GM12865 (cell line): ENCODE data around the gene CTPS1.

Source experiments
- DNase-seq: peaks from one replicate; pipeline ENCODE4 v3.0.0; 2010; ENCODE audit warnings: low read depth
- H3K4me3 ChIP-seq: 2 replicates; pipeline ENCODE4 v1.5.1; 2011; ENCODE audit warnings: mild to moderate bottlenecking, low read depth, low read length, control low read depth
- TF ChIP-seq, protein P1 (sequence below): IDR thresholded peaks from 2 replicates; pipeline ENCODE4 v1.5.1; 2011; ENCODE audit warnings: low read length, control low read depth, low read depth, inconsistent platforms; ENCODE audit not compliant: insufficient read depth; ENCODE audit errors: missing control alignments

CTPS1 gene

DNA sequence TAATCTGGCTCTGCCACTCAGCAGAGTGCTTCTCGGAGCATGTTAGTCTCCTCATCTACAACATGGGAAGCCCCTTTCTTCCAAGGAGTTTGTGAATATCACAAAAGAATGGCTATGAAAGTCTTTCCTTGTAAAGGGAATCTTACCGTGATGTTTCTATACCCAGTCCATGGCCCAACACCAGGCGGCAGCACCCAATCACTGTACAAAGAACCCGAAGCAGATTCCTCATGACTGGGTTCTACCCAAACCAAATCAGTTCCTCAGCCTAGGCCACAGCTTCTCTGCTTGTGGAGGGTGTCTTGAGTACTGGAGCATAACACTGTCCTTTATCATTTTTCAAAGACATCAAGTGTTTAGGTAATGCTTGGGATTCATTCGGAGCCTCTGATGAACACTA lies 58.6 kb downstream of the CTPS1 start:
- TF ChIP-seq, protein P1, sequence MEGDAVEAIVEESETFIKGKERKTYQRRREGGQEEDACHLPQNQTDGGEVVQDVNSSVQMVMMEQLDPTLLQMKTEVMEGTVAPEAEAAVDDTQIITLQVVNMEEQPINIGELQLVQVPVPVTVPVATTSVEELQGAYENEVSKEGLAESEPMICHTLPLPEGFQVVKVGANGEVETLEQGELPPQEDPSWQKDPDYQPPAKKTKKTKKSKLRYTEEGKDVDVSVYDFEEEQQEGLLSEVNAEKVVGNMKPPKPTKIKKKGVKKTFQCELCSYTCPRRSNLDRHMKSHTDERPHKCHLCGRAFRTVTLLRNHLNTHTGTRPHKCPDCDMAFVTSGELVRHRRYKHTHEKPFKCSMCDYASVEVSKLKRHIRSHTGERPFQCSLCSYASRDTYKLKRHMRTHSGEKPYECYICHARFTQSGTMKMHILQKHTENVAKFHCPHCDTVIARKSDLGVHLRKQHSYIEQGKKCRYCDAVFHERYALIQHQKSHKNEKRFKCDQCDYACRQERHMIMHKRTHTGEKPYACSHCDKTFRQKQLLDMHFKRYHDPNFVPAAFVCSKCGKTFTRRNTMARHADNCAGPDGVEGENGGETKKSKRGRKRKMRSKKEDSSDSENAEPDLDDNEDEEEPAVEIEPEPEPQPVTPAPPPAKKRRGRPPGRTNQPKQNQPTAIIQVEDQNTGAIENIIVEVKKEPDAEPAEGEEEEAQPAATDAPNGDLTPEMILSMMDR = no peak
- H3K4me3 ChIP-seq = no peak overlapping the region
- DNase-seq = no peak

DNA sequence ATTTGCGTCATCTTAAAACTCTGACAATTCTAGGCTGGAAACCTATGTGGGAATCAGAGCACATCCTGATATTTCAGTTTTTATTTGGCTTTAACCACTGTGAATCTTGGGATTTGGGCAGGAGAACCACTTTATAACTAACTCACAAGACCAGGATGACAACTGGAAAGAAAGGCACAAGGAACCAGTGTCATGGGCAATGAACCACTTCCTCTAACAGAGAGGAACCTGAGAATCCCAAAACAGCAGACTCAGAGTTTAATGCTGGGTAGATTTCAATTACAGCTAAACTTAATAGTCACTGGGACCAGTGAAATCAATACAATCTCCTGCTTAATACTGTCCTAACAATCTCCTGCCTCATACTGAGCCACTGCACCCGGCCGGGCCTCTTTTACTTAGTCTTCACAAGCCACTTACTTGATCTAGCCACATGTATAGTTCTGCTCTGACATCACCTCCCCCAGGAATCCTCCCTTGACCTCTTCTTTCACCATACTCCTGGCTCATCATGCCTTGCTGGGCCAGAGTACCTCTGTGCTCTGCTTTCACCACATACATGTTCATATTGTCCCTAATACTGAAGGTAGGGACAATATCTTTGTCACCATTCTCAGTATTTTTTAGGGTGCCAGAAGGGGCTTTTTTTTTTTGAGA lies 62.2 kb downstream of the CTPS1 start:
- no peak for DNase-seq
- H3K4me3 ChIP-seq = no peak overlapping the region
- TF ChIP-seq, protein P1 = no peak

DNA sequence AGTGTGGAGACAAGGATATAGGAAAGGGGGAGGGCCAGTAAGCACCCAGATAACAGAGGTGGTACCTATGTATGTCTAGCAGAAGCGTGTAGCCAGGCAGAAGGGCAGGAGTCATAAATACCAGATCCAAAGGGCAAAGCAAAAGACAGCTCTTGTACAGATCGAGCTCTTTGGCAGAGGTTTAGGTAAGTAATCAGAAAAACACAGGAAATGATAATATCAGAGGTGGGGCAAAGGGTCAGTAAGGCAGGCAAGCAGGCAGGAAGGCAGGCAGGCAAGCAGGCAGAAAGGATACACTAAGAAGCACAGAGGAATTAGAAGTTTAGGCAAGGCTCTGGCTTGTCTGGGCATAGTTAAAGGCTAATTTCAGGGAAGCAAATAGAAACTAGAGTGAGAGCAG lies 64.7 kb downstream of the CTPS1 start:
- no peak overlapping the region for H3K4me3 ChIP-seq
- TF ChIP-seq, protein P1 = no peak
- no peak for DNase-seq

DNA sequence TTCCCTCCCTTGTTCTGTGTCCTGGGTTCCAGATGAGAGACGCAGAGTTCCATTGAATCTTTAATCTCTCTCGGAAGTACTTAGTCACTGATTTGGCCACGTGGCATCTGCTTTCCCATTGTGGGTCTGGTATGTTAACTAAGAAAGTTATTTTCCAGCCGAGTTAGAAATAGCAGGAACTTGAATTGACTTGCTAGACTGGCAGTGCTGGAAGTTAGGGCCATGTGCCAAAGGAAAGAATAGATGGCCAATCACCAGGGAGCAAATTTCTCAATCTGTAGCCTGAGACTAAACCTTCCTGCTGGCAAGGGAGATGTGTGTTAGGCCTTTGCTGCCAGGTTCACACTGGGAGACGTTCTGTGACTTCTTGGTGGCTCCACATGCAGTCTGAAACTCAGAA lies 66.2 kb downstream of the CTPS1 start:
- DNase-seq = no peak

DNA sequence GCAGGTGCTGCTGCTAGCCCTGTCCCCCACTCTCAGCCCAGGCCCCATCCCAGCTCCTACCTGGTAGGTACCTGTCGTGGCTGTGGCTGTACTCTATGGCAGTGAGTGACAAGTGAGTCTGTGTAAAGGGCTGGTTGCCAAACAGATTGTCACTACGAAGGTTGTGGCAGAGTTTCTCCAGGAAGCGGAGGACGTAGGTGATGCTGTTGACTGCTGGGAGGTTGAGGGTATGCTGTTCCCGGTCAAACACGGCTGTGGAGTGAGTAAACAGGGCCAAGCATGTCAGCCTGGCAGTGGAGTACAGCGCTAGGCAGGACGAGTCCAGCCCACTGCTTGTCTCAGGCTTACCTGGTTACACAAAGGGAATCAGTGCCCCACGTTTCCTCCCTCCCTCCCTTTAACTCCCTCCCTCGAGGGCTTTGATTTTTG lies 66.9 kb downstream of the CTPS1 start:
- H3K4me3 ChIP-seq = no peak overlapping the region
- TF ChIP-seq, protein P1 = no peak
- no peak for DNase-seq

More for the DNA sequence above, 66.2 kb downstream of the CTPS1 start:
- no peak overlapping the region for H3K4me3 ChIP-seq
- TF ChIP-seq, protein P1 = no peak

DNA sequence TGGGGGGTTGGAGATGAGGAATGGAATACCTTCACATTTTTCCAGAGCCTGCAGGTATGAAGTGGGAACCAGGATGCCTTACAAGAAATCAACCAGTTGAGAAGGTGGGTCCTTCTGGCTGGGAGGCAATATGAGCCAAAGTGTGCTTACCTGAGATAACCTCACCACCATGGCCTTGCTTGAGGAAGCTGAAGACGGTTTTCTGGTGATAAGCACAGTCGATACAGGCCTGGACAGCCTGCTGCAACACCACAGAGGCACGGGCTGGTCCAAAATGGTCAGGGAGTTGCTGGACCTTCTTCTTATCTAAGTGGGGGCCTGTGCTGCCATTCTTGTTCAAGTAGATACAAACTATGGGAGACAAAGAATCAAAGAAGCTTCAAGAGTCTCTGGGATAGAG lies 69.0 kb downstream of the CTPS1 start:
- no peak overlapping the region for H3K4me3 ChIP-seq
- DNase-seq = no peak
- TF ChIP-seq, protein P1 = no peak

DNA sequence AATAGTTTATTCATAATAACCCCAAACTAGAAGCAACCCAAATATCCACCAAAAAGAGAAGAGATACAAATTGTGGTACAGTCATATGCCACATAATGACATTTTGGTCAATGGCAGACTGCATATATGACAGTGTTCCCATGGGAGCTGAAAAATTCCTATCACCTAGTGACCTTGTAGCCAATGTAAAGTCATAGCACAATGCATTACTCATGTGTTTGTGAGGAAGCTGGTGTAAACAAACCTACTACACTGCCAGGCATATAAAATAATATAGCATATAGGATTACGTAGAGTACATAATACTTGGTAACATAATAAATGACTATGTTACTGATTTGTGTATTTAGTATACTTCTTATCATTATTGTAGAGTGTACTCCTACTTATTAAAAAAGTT lies 71.5 kb downstream of the CTPS1 start:
- TF ChIP-seq, protein P1 = no peak
- no peak for DNase-seq

More for the DNA sequence above, 71.5 kb downstream of the CTPS1 start:
- no peak overlapping the region for H3K4me3 ChIP-seq
